IMR-90 (cell line): ENCODE results near the gene TGFBR1.

ENCODE experiments used
- CTCF ChIP-seq: conservative IDR thresholded peaks from 2 replicates; pipeline ENCODE4 v1.5.1; 2012; ENCODE audit warnings: mild to moderate bottlenecking, low read depth, low read length, improper control_type of control experiment
- MAFK ChIP-seq: IDR thresholded peaks from 2 replicates; pipeline ENCODE4 v1.6.1; 2012; ENCODE audit warnings: low read depth, low read length, improper control_type of control experiment
- POLR2A ChIP-seq: IDR thresholded peaks from 2 replicates; pipeline ENCODE4 v1.6.1; 2012; ENCODE audit warnings: mild to moderate bottlenecking, low read depth, low read length

- no peak for TF ChIP-seq CTCF
- no peak for TF ChIP-seq POLR2A
- no peak for TF ChIP-seq MAFK
Observed at GRCh38 chr9:99070681-99071080, 34.2 kb upstream of the TGFBR1 start.
